GM18951 (cell line): Measurements from ENCODE around the gene PALLD.

Source experiments
- POLR2A ChIP-seq: IDR thresholded peaks from 4 replicates; pipeline ENCODE4 v1.6.1; 2011; ENCODE audit warnings: mild to moderate bottlenecking; ENCODE audit not compliant: insufficient read length, insufficient read depth; ENCODE audit errors: extremely low read depth
- in situ Hi-C: fragments of 300-500 bp; cut with MboI; formaldehyde crosslinking; loops from one replicate; pipeline ENCODE4 v1.12.0; 2022; ENCODE audit warnings: low sequenced_read_pairs, mixed read lengths, inconsistent platforms; ENCODE audit not compliant: unreplicated experiment

The PALLD gene

GRCh38 chr4:168741281-168742173 lies 244.7 kb downstream of the PALLD start:
- in situ Hi-C loops, result no loop called here

GRCh38 chr4:168743131-168743530 lies 246.3 kb downstream of the PALLD start:
- TF ChIP-seq POLR2A, result no peak
- in situ Hi-C loops, result no loop called here

More at GRCh38 chr4:168741281-168742173, 244.7 kb downstream of the PALLD start:
- TF ChIP-seq POLR2A, result no peak

GRCh38 chr4:168743601-168744000 lies 246.7 kb downstream of the PALLD start:
- no peak for TF ChIP-seq POLR2A
- in situ Hi-C loops, result no loop called here

GRCh38 chr4:168744021-168744420 lies 247.2 kb downstream of the PALLD start:
- no peak for TF ChIP-seq POLR2A
- in situ Hi-C loops, result no loop called here

GRCh38 chr4:168748807-168749206 lies 252.0 kb downstream of the PALLD start:
- no peak for TF ChIP-seq POLR2A
- in situ Hi-C loops, result no loop called here

GRCh38 chr4:168751263-168752225 lies 254.7 kb downstream of the PALLD start:
- in situ Hi-C loops, result no loop called here
- TF ChIP-seq POLR2A, result no peak

- TF ChIP-seq POLR2A, result no peak
- in situ Hi-C loops, result no loop called here
Observed at GRCh38 chr4:168755598-168756477, 259.0 kb downstream of the PALLD start.

GRCh38 chr4:168757500-168757899 lies 260.6 kb downstream of the PALLD start:
- no peak for TF ChIP-seq POLR2A
- in situ Hi-C loops, result no loop called here

GRCh38 chr4:168758351-168758876 lies 261.6 kb downstream of the PALLD start:
- in situ Hi-C loops, result no loop called here

GRCh38 chr4:168759321-168759720 lies 262.5 kb downstream of the PALLD start:
- TF ChIP-seq POLR2A, result no peak
- in situ Hi-C loops, result no loop called here

More at GRCh38 chr4:168758351-168758876, 261.6 kb downstream of the PALLD start:
- no peak for TF ChIP-seq POLR2A

- no peak for TF ChIP-seq POLR2A
- in situ Hi-C loops, result no loop called here
Observed at GRCh38 chr4:168759959-168760527, 263.2 kb downstream of the PALLD start.

- in situ Hi-C loops, result no loop called here
- TF ChIP-seq POLR2A, result no peak
Observed at GRCh38 chr4:168761066-168761465, 264.2 kb downstream of the PALLD start.

- in situ Hi-C loops, result no loop called here
Observed at GRCh38 chr4:168765322-168765721, 268.5 kb downstream of the PALLD start.

More at GRCh38 chr4:168765322-168765721, 268.5 kb downstream of the PALLD start:
- TF ChIP-seq POLR2A, result no peak
